8988T (cell line): ENCODE measurements around the gene CERS1.
A peak's percentile ranks its signal among the peaks of the same experiment; 100 is the strongest.

ENCODE experiments used
- DNase-seq: peaks from one replicate; pipeline ENCODE4 v3.0.0; 2011

The CERS1 gene

GRCh38 chr19:18898607-18899408 is 2.9 kb upstream of the CERS1 start:
- DNase-seq: no peak

- no peak for DNase-seq
Observed at GRCh38 chr19:18898081-18898606, 2.2 kb upstream of the CERS1 start.

GRCh38 chr19:18897094-18898029 is 1.4 kb upstream of the CERS1 start:
- no peak for DNase-seq

GRCh38 chr19:18896421-18896841 is 473 bp upstream of the CERS1 start:
- peak; percentile 60 for DNase-seq

GRCh38 chr19:18895038-18895823 is 727 bp downstream of the CERS1 start:
- peak; percentile 98 for DNase-seq

GRCh38 chr19:18894254-18895037 is 1.5 kb downstream of the CERS1 start:
- DNase-seq: peak; percentile 81

GRCh38 chr19:18893587-18894253 is 2.2 kb downstream of the CERS1 start:
- no peak for DNase-seq

GRCh38 chr19:18889949-18890745 is 5.8 kb downstream of the CERS1 start:
- DNase-seq: no peak

- DNase-seq: no peak
Observed at GRCh38 chr19:18886972-18887371, 9.0 kb downstream of the CERS1 start.

- no peak for DNase-seq
Observed at GRCh38 chr19:18883526-18884304, 12.2 kb downstream of the CERS1 start.

GRCh38 chr19:18881491-18881890 is 14.5 kb downstream of the CERS1 start:
- DNase-seq: no peak

GRCh38 chr19:18879579-18880373 is 16.2 kb downstream of the CERS1 start:
- DNase-seq: no peak

- DNase-seq: no peak
Observed at GRCh38 chr19:18878858-18879578, 16.9 kb downstream of the CERS1 start.

GRCh38 chr19:18878058-18878797 is 17.7 kb downstream of the CERS1 start:
- DNase-seq: no peak

GRCh38 chr19:18876865-18877264 is 19.1 kb downstream of the CERS1 start:
- no peak for DNase-seq

GRCh38 chr19:18875726-18876125 is 20.2 kb downstream of the CERS1 start:
- DNase-seq: no peak

- DNase-seq: no peak
Observed at GRCh38 chr19:18871543-18871942, 24.4 kb downstream of the CERS1 start.
